GM13976 (cell line): ENCODE results near the gene AGER.
"Not testable (repeated sequence)": the region's sequence is repeated elsewhere in the genome, so short reads cannot be mapped to it uniquely, and the experiment has no call there.

Source experiments
- DNase-seq: peaks from one replicate; pipeline ENCODE4 v3.0.0; 2012; ENCODE audit warnings: low spot score
- CTCF ChIP-seq: IDR thresholded peaks from 2 replicates; pipeline ENCODE4 v1.5.1; 2012; ENCODE audit warnings: borderline replicate concordance, mild to moderate bottlenecking; ENCODE audit not compliant: insufficient read depth; ENCODE audit errors: extremely low read depth, missing control alignments, control extremely low read depth
- in situ Hi-C: fragments of 300-500 bp; cut with MboI; formaldehyde crosslinking; loops from one replicate; pipeline ENCODE4 v1.12.0; 2022; ENCODE audit warnings: low sequenced_read_pairs, mixed read lengths, inconsistent platforms; ENCODE audit not compliant: unreplicated experiment

AGER gene

GRCh38 chr6:32146287-32146686 lies 37.8 kb downstream of the AGER start:
- TF ChIP-seq CTCF = no peak
- DNase-seq = no peak
- in situ Hi-C loops = no loop called here

DNA sequence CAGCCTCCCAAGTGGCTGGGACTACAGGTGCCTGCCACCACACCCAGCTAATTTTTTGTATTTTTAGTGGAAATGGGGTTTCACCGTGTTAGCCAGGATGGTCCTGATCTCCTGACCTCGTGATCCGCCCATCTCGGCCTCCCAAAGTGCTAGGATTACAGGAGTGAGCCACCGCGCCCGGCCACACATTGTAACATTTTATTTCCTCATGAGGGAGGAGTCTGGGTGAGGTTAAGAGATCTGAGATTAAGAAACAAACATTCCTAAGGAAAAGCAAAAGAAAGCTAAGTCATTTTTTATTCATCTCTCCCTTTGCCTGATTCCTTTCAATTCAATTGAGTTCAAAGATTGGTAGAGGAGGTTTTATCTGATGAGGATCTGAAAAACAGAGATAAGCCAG lies 39.8 kb downstream of the AGER start:
- in situ Hi-C loops = not testable (repeated sequence)

GRCh38 chr6:32140420-32141046 lies 43.5 kb downstream of the AGER start:
- in situ Hi-C loops = no loop called here
- no peak for DNase-seq
- no peak for TF ChIP-seq CTCF

More for the DNA sequence above, 39.8 kb downstream of the AGER start:
- DNase-seq = not testable (repeated sequence)

- no peak for TF ChIP-seq CTCF
- in situ Hi-C loops = no loop called here
- no peak for DNase-seq
Observed at GRCh38 chr6:32139590-32139989, 44.5 kb downstream of the AGER start.

- TF ChIP-seq CTCF = no peak
- no peak for DNase-seq
- in situ Hi-C loops = no loop called here
Observed at GRCh38 chr6:32137454-32137853, 46.6 kb downstream of the AGER start.

DNA sequence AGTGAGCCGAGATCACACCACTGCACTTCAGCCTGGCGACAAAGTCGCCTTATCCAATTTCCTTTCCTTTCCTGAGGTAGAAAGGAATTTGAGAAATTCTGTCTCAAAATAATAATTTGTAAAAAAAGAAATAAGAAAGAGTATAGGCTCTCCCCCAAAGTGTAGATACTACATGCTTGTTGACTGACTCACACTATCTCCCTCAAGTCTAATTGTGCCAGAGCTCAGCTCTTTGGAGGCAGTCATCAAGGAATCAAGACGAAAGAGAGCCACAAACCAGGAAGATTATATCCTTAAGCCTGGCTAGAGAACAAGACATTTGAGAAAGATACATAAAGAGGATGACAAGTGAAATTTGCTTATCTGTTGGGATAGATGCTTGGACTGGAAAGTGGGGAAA lies 50.3 kb downstream of the AGER start:
- no peak for DNase-seq
- in situ Hi-C loops = no loop called here
- no peak for TF ChIP-seq CTCF

- in situ Hi-C loops = no loop called here
- DNase-seq = no peak
- no peak for TF ChIP-seq CTCF
Observed at GRCh38 chr6:32132110-32132509, 51.9 kb downstream of the AGER start.
